Lung (tissue), 12 donors: ENCODE data around the gene AP4E1. TPM values are rescaled to one million over a fixed set of nuclear protein-coding genes. Genes with fewer than 3 reads are reported as not detected.

Experiments
- ATAC-seq: fragments of 200-7000 bp; cut with Tn5 transposase; one replicate; pipeline ENCODE4 v1.9.1; 2020; ENCODE audit warnings: moderate number of reproducible peaks; ENCODE audit not compliant: insufficient read depth, low FRiP score
- DNase-seq, 3 donors: peaks; one replicate each; pipeline ENCODE4 v3.0.0-alpha.2; 2013 to 2017
- H3K27ac ChIP-seq, 2 donors: one replicate each; pipeline ENCODE4 v1.5.1; 2013; ENCODE audit warnings: mild to moderate bottlenecking in 2 of 2, moderate library complexity in 2 of 2, control low read depth in 1 of 2, inconsistent platforms in 1 of 2, low read depth in 1 of 2, low read length in 1 of 2
- H3K27me3 ChIP-seq, 3 donors: one replicate each; pipeline ENCODE4 v1.5.1; 2013; ENCODE audit warnings: low read length in 2 of 3; ENCODE audit not compliant: control insufficient read depth in 3 of 3, insufficient read depth in 3 of 3
- H3K36me3 ChIP-seq, 4 donors: one replicate each; pipeline ENCODE4 v1.5.1; 2013; ENCODE audit warnings: low read length in 4 of 4, mild to moderate bottlenecking in 1 of 4, moderate library complexity in 1 of 4; ENCODE audit not compliant: control insufficient read depth in 4 of 4, insufficient read depth in 4 of 4
- H3K4me1 ChIP-seq, 5 donors: one replicate each; pipeline ENCODE4 v1.5.1; 2013; ENCODE audit warnings: low read length in 5 of 5, mild to moderate bottlenecking in 2 of 5, moderate library complexity in 1 of 5; ENCODE audit not compliant: control insufficient read depth in 5 of 5, insufficient read depth in 5 of 5
- H3K4me3 ChIP-seq: one replicate; pipeline ENCODE4 v1.5.1; 2013; ENCODE audit warnings: mild to moderate bottlenecking, control low read depth, moderate library complexity
- H3K9ac ChIP-seq, 2 donors: one replicate each; pipeline ENCODE4 v1.5.1; 2013; ENCODE audit warnings: low read length in 2 of 2, control low read depth in 1 of 2; ENCODE audit not compliant: insufficient read depth in 1 of 2
- H3K9me3 ChIP-seq, 4 donors: one replicate each; pipeline ENCODE4 v1.5.1; 2013; ENCODE audit warnings: low read length in 3 of 4, mild to moderate bottlenecking in 1 of 4, moderate library complexity in 1 of 4; ENCODE audit not compliant: control insufficient read depth in 4 of 4, insufficient read depth in 3 of 4
- WGBS, 2 donors: extraction: QIAGEN DNeasy Blood & Tissue Kit; methylation state at CpG; one replicate each; pipeline ENCODE4 v1.1.7; 2013; 5-methylcytosine and 5-hydroxymethylcytosine counted together
- polyA plus RNA-seq, 2 donors: library from polyadenylated mRNA; stranded (reverse); fragments of 200-250 nt; gene quantifications; one replicate each; pipeline ENCODE4 v1.2.1, GENCODE V29; 2013
- total RNA-seq, 2 donors: library from RNA; depleted of rRNA in 1 of 2; stranded (reverse); fragments of >200 nt in 1 of 2; gene quantifications; one replicate each; pipeline ENCODE4 v1.2.1, GENCODE V29; 2014 to 2021
- TF ChIP-seq, protein P1 (sequence below): IDR thresholded peaks from 2 replicates; pipeline ENCODE4 v1.5.1; 2012; ENCODE audit warnings: mild to moderate bottlenecking; ENCODE audit errors: control extremely low read depth, extremely low read depth
- donor health status: control.
- donor health status: control.
- donor health status: Bipolar disorder and iron deficiency.
- donor health status: healthy.
- donor health status: DM: yes; HTN: yes; CAD: no.

AP4E1 gene
- total and polyA plus RNA-seq, 4 donors, result 2.2 to 12.7 (median 6.7) TPM

DNA sequence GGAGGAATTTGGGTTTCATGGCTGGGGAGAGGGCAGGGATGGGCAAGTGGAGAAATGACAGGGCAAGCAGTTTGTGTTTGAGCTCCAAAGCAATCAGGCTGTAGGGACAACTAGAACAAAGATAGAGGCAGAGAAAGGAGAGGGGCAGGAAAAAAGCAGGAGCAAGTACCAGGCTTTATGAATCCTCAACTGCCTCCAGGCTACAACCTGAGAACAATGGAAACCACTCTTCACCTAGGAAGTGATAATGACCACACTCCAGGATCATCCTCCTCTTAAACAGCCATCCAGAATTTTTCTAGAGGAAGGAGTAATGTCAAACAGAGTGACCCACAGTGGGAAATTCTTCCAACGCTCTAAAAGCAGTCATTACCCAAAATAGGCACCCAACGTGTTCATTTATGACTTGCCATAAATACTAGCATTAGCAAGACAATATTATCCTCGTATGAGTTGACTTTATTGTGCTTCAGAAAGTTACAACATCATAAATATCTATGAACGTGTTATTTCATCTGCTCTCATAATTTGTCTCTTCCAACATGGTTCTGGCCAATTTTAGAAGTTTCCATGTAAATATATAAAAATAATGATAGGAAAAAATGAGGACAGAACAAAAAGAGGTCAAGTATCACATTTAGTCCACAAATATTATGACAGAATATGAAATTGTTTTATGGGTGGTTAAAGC is 135.7 kb downstream of the AP4E1 start:
- TF ChIP-seq, protein P1, sequence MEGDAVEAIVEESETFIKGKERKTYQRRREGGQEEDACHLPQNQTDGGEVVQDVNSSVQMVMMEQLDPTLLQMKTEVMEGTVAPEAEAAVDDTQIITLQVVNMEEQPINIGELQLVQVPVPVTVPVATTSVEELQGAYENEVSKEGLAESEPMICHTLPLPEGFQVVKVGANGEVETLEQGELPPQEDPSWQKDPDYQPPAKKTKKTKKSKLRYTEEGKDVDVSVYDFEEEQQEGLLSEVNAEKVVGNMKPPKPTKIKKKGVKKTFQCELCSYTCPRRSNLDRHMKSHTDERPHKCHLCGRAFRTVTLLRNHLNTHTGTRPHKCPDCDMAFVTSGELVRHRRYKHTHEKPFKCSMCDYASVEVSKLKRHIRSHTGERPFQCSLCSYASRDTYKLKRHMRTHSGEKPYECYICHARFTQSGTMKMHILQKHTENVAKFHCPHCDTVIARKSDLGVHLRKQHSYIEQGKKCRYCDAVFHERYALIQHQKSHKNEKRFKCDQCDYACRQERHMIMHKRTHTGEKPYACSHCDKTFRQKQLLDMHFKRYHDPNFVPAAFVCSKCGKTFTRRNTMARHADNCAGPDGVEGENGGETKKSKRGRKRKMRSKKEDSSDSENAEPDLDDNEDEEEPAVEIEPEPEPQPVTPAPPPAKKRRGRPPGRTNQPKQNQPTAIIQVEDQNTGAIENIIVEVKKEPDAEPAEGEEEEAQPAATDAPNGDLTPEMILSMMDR, result no peak
- no peak for ATAC-seq
- WGBS, 2 donors, result 63 to 78% methylated on average over 4 of the region's 4 CpGs

DNA sequence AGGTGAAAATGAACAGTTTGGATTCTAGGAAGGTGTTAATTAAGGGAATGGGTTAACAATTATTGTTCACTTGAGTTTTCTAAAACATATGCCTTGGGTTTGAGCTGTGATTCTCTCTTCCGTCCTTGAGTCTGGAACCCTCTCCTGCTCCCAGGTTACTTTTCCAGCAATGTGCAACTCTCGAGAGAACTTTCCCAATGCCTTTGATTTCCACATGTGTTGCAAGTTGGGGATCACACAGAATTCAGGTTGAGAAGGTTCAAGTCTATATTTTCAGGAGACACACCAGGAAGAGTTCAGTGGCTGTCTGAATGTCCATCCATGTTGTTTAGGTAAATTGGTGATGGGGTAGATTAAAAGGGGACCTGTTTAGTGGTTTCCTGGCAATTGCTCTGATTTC is 137.5 kb downstream of the AP4E1 start:
- Histone ChIP-seq H3K9me3 (no peaks in the 10 kb centered on the region), H3K4me1 (peaks cover 3 to 24% (median 11%) of the 10 kb centered on the region in 5 donors), H3K36me3 (no peaks in the 10 kb centered on the region), H3K4me3 (no peak overlapping the region), H3K27ac (no peak overlapping the region), H3K9ac (no peak overlapping the region), H3K27me3 (no peaks in the 10 kb centered on the region)
- no peak for ATAC-seq
- WGBS, 2 donors, result 85 to 95% methylated on average over 2 of the region's 2 CpGs
- TF ChIP-seq, protein P1, result no peak
- no peak for DNase-seq

More for the DNA sequence above, 135.7 kb downstream of the AP4E1 start:
- Histone ChIP-seq H3K27ac (no peak overlapping the region), H3K4me1 (peaks cover 3 to 24% (median 11%) of the 10 kb centered on the region in 5 donors), H3K36me3 (no peaks in the 10 kb centered on the region), H3K9ac (no peak overlapping the region), H3K4me3 (no peak overlapping the region), H3K9me3 (no peaks in the 10 kb centered on the region), H3K27me3 (no peaks in the 10 kb centered on the region)
- peak in 1 of 3 donors; percentile 48 for DNase-seq

DNA sequence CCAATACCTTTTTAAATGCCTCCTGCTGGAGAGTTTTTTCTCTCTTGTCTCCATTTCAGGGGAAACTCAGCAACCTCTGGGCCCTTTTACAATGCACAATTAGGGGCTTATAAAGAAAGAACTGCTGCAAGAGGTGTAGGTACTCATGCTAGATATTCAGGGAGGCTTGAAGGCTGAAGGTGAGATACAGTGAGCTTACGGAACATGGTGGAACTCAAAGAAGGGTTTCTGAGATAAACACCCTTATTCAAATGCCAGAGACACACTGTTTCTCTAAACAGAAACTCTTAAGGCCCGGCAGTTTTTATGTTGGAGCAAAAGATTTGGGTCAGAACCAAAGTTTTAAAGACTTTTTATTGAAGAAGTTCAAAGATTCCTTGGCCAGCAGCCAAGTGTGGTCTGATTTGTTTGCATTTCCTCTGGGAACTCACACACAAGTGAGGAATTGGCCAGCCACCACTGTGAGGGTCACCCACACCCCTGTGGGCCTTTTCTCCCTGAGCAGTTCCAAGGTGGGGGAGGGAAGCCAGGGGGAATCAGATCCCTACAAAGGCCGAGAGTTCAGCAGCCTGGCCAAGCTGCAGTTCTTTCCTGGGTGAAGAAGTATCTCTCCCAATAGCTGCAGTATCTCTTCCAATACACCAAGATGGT is 138.4 kb downstream of the AP4E1 start:
- H3K4me3 ChIP-seq, result no peak overlapping the region
- no peak overlapping the region for H3K9ac ChIP-seq
- no peaks in the 10 kb centered on the region for H3K9me3 ChIP-seq
- TF ChIP-seq, protein P1, result no peak
- no peak for ATAC-seq
- no peaks in the 10 kb centered on the region for H3K27me3 ChIP-seq
- H3K4me1 ChIP-seq, result peaks cover 3 to 30% (median 11%) of the 10 kb centered on the region in 5 donors
- peak; percentile 70 to 90 (median 85) for DNase-seq
- H3K27ac ChIP-seq, result no peak overlapping the region
- H3K36me3 ChIP-seq, result no peaks in the 10 kb centered on the region
- 48 to 74% methylated on average over 3 of the region's 3 CpGs for WGBS, 2 donors
